GM21360 (cell line): ENCODE measurements around the gene CFAP54.
A peak's percentile ranks its signal among the peaks of the same experiment; 100 is the strongest.
"Not testable (repeated sequence)": the region's sequence is repeated elsewhere in the genome, so short reads cannot be mapped to it uniquely, and the experiment has no call there.

Experiments used
- ATAC-seq: cut with Tn5 transposase; IDR thresholded peaks from one replicate; pipeline ENCODE4 v1.9.1; 2021; ENCODE audit warnings: mild to moderate bottlenecking, moderate library complexity; ENCODE audit not compliant: unreplicated experiment

The CFAP54 gene

GRCh38 chr12:96472384-96472783 lies 17.0 kb upstream of the CFAP54 start:
- no peak for ATAC-seq

GRCh38 chr12:96473394-96474093 lies 15.8 kb upstream of the CFAP54 start:
- ATAC-seq, result no peak

GRCh38 chr12:96474206-96474605 lies 15.2 kb upstream of the CFAP54 start:
- ATAC-seq, result no peak

- no peak for ATAC-seq
Observed at GRCh38 chr12:96478011-96478410, 11.4 kb upstream of the CFAP54 start.

GRCh38 chr12:96482086-96482485 lies 7.3 kb upstream of the CFAP54 start:
- no peak for ATAC-seq

GRCh38 chr12:96483116-96483515 lies 6.3 kb upstream of the CFAP54 start:
- ATAC-seq, result no peak

GRCh38 chr12:96486751-96487613 lies 2.4 kb upstream of the CFAP54 start:
- no peak for ATAC-seq

- no peak for ATAC-seq
Observed at GRCh38 chr12:96487634-96488033, 1.7 kb upstream of the CFAP54 start.

GRCh38 chr12:96493106-96493505 lies 3.7 kb downstream of the CFAP54 start:
- no peak for ATAC-seq

- not testable (repeated sequence) for ATAC-seq
Observed at GRCh38 chr12:96494154-96494553, 4.8 kb downstream of the CFAP54 start.

- ATAC-seq, result no peak
Observed at GRCh38 chr12:96495155-96495554, 5.8 kb downstream of the CFAP54 start.

- ATAC-seq, result no peak
Observed at GRCh38 chr12:96495841-96496545, 6.6 kb downstream of the CFAP54 start.

- ATAC-seq, result no peak
Observed at GRCh38 chr12:96496944-96497343, 7.6 kb downstream of the CFAP54 start.

GRCh38 chr12:96497855-96498254 lies 8.5 kb downstream of the CFAP54 start:
- no peak for ATAC-seq

- ATAC-seq, result no peak
Observed at GRCh38 chr12:96500693-96501092, 11.3 kb downstream of the CFAP54 start.

GRCh38 chr12:96501133-96501761 lies 11.9 kb downstream of the CFAP54 start:
- ATAC-seq, result peak; percentile 58

GRCh38 chr12:96501908-96502307 lies 12.5 kb downstream of the CFAP54 start:
- no peak for ATAC-seq

- peak; percentile 53 for ATAC-seq
Observed at GRCh38 chr12:96502477-96502876, 13.1 kb downstream of the CFAP54 start.

- ATAC-seq, result no peak
Observed at GRCh38 chr12:96502949-96503532, 13.7 kb downstream of the CFAP54 start.

GRCh38 chr12:96503976-96504375 lies 14.6 kb downstream of the CFAP54 start:
- no peak for ATAC-seq

GRCh38 chr12:96506776-96507175 lies 17.4 kb downstream of the CFAP54 start:
- ATAC-seq, result no peak
